ENCODE data around the gene RPS15. TPM values are rescaled to one million over a fixed set of nuclear protein-coding genes. Genes with fewer than 3 reads are reported as not detected.

The RPS15 gene
- total and polyA plus RNA-seq, 2 donors (not counting 3 experiments of a cell fraction or from before 2014, with no cell fraction given), result 1,260 to 3,270 TPM

- no peaks in the 10 kb centered on the region for H4K20me1 ChIP-seq (replicated peaks; ENCODE audit: control insufficient read depth, extremely low read depth, insufficient read depth, low read length)
- DNase-seq (ENCODE audit: low read depth, low spot score) (no peak), FAIRE-seq (no peak)
- no peak for TF ChIP-seq FOS (IDR thresholded peaks at IDR 0.05; ENCODE audit: borderline replicate concordance, insufficient read depth, low read length)
- no peak for TF ChIP-seq MAX (IDR thresholded peaks at IDR 0.05; ENCODE audit: insufficient read depth, insufficient read length)
- no peak for TF ChIP-seq POLR2A (IDR thresholded peaks at IDR 0.05; ENCODE audit: low read depth, low read length)
- TF ChIP-seq EZH2 (IDR thresholded peaks at IDR 0.05; ENCODE audit: borderline replicate concordance, low read depth, low read length, severe bottlenecking), result no peak
- no peak for TF ChIP-seq CTCF (IDR thresholded peaks at IDR 0.05; ENCODE audit: extremely low read depth in 1 of 2, insufficient read depth in 1 of 2, low read depth in 1 of 2, low read length in 2 of 2)
- no peak for TF ChIP-seq GATA2 (IDR thresholded peaks at IDR 0.05; ENCODE audit: insufficient read depth, insufficient read length, low read depth, low read length)
- TF ChIP-seq MYC (IDR thresholded peaks at IDR 0.05; ENCODE audit: low read depth, low read length), result no peak
- no peak for TF ChIP-seq POLR2AphosphoS5 (IDR thresholded peaks at IDR 0.05; ENCODE audit: insufficient read depth, low read depth, low read length)
- no peak for TF ChIP-seq JUN (IDR thresholded peaks at IDR 0.05; ENCODE audit: borderline replicate concordance, insufficient read depth, insufficient read length, low read depth)
- dilution Hi-C loops (cut with MboI; ENCODE audit: extremely low pct_ligation_motif_present, low sequenced_read_pairs), result no loop called here
- no peak overlapping the region for H2AFZ ChIP-seq (ENCODE audit: low read depth, low read length)
- no peak overlapping the region for H3K4me2 ChIP-seq (ENCODE audit: insufficient read depth, low read length)
- peaks cover 37% of the 10 kb centered on the region for H3K4me1 ChIP-seq (ENCODE audit: control insufficient read depth, extremely low read depth, insufficient read depth, low read length)
- CTCF ChIA-PET, result interaction anchor here (1.5 kb wide), 1 partner anchor 166 kb away, joined by 3 read pairs; no protein-coding TSS in a partner anchor
- H3K79me2 ChIP-seq (ENCODE audit: control insufficient read depth, insufficient read depth, low read length), result peaks cover 78% of the 10 kb centered on the region
- H3K36me3 ChIP-seq (ENCODE audit: control insufficient read depth in 2 of 2, extremely low read depth in 1 of 2, insufficient read depth in 2 of 2, low read length in 2 of 2), result peaks cover 0 to 6% of the 10 kb centered on the region in 2 experiments
- peak overlapping the region; percentile 92 for H3K27ac ChIP-seq (ENCODE audit: insufficient read depth, low read depth, low read length)
- H3K4me3 ChIP-seq (replicated peaks in 1 of 3; ENCODE audit: insufficient read depth in 1 of 3, low read depth in 1 of 3, low read length in 3 of 3), result no peak overlapping the region
- no peaks in the 10 kb centered on the region for H3K27me3 ChIP-seq (ENCODE audit: control insufficient read depth in 2 of 2, insufficient read depth in 2 of 2, low read length in 2 of 2)
- H3K9ac ChIP-seq (replicated peaks; ENCODE audit: extremely low read depth, insufficient read depth, low read length), result no peak overlapping the region
- POLR2A ChIA-PET, result no interaction called here
- BruUV-seq (replicated peaks), result no TSS peak
- H3K9me1 ChIP-seq (replicated peaks; ENCODE audit: control insufficient read depth, extremely low read depth, insufficient read depth, low read length), result no peaks in the 10 kb centered on the region
- intact Hi-C loops (cut with micrococcal nuclease), result no loop called here
- no peaks in the 10 kb centered on the region for H3K9me3 ChIP-seq (replicated peaks; ENCODE audit: control insufficient read depth, insufficient read depth, low read length)
Observed at GRCh38 chr19:1410789-1411188, 27.4 kb upstream of the RPS15 start.
